DOHH2 (cell line): ENCODE measurements around the gene ZNF684.
"Not testable (repeated sequence)": the region's sequence is repeated elsewhere in the genome, so short reads cannot be mapped to it uniquely, and the experiment has no call there.

Experiments used
- EZH2phosphoT487 ChIP-seq: fragments of 200-600 bp; sonication (generic); IDR thresholded peaks from 2 replicates; pipeline ENCODE4 v1.6.1; 2017; ENCODE audit warnings: borderline replicate concordance, mild to moderate bottlenecking, antibody characterized with exemption, low read length, moderate library complexity, mixed read lengths
- TF ChIP-seq, protein P1 (sequence below): fragments of 200-600 bp; sonication (generic); IDR thresholded peaks from one replicate; pipeline ENCODE4 v1.5.1; 2014; ENCODE audit warnings: antibody characterized with exemption, mild to moderate bottlenecking, low read depth, low read length; ENCODE audit not compliant: poor library complexity, severe bottlenecking

DNA sequence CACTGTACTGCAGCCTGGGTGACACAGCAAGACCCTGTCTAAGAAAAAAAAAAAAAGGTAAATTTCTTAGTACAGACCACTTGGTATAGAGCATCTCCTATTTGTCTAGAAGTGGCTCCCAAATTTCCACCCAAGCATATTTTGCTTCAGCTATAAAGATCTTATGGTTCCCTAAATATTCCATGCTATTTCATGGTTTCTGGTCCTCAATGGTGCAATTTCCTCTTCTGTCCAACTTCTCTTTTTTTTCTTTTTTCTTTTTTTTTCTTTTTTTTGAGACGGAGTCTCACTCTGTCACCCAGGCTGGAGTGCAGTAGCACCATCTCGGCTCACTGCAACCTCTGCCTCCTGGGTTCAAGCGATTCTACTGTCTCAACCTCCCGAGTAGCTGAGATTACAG lies 28.8 kb upstream of the ZNF684 start:
- TF ChIP-seq, protein P1, sequence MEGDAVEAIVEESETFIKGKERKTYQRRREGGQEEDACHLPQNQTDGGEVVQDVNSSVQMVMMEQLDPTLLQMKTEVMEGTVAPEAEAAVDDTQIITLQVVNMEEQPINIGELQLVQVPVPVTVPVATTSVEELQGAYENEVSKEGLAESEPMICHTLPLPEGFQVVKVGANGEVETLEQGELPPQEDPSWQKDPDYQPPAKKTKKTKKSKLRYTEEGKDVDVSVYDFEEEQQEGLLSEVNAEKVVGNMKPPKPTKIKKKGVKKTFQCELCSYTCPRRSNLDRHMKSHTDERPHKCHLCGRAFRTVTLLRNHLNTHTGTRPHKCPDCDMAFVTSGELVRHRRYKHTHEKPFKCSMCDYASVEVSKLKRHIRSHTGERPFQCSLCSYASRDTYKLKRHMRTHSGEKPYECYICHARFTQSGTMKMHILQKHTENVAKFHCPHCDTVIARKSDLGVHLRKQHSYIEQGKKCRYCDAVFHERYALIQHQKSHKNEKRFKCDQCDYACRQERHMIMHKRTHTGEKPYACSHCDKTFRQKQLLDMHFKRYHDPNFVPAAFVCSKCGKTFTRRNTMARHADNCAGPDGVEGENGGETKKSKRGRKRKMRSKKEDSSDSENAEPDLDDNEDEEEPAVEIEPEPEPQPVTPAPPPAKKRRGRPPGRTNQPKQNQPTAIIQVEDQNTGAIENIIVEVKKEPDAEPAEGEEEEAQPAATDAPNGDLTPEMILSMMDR = not testable (repeated sequence)
- TF ChIP-seq EZH2phosphoT487 = not testable (repeated sequence)
